GM13976 (cell line): ENCODE data around the gene C19orf18.

Experiments used
- DNase-seq: peaks from one replicate; pipeline ENCODE4 v3.0.0; 2012; ENCODE audit warnings: low spot score
- CTCF ChIP-seq: IDR thresholded peaks from 2 replicates; pipeline ENCODE4 v1.5.1; 2012; ENCODE audit warnings: borderline replicate concordance, mild to moderate bottlenecking; ENCODE audit not compliant: insufficient read depth; ENCODE audit errors: extremely low read depth, missing control alignments, control extremely low read depth
- in situ Hi-C: fragments of 300-500 bp; cut with MboI; formaldehyde crosslinking; loops from one replicate; pipeline ENCODE4 v1.12.0; 2022; ENCODE audit warnings: low sequenced_read_pairs, mixed read lengths, inconsistent platforms; ENCODE audit not compliant: unreplicated experiment

Gene C19orf18

GRCh38 chr19:57954996-57955395 is 19.3 kb downstream of the C19orf18 start:
- TF ChIP-seq CTCF = no peak
- in situ Hi-C loops = no loop called here

GRCh38 chr19:57949702-57950101 is 24.6 kb downstream of the C19orf18 start:
- in situ Hi-C loops = no loop called here
- no peak for TF ChIP-seq CTCF
- no peak for DNase-seq

More at GRCh38 chr19:57954996-57955395, 19.3 kb downstream of the C19orf18 start:
- DNase-seq = no peak

GRCh38 chr19:57949296-57949695 is 25.0 kb downstream of the C19orf18 start:
- in situ Hi-C loops = no loop called here
- no peak for DNase-seq
- no peak for TF ChIP-seq CTCF

GRCh38 chr19:57947419-57948134 is 26.8 kb downstream of the C19orf18 start, which contains the start of gene ZNF256:
Gene ZNF256, minus strand, starts transcription at chr19:57947706. Its CDS starts 232 bp downstream, at chr19:57947474.
- in situ Hi-C loops = no loop called here
- peak; percentile 33 for TF ChIP-seq CTCF
- peak; percentile 95 for DNase-seq

GRCh38 chr19:57947088-57947418 is 27.3 kb downstream of the C19orf18 start:
- DNase-seq = no peak
- in situ Hi-C loops = no loop called here
- no peak for TF ChIP-seq CTCF

- in situ Hi-C loops = no loop called here
- TF ChIP-seq CTCF = no peak
- no peak for DNase-seq
These were observed 28.0 kb downstream of the C19orf18 start for GRCh38 chr19:57946316-57946715.
